ENCODE measurements around the gene NAMPT. TPM values are rescaled to one million over a fixed set of nuclear protein-coding genes. Genes with fewer than 3 reads are reported as not detected.

NAMPT gene
- polyA plus RNA-seq, 4 donors = 50.5 to 96.3 (median 57.3) TPM

DNA sequence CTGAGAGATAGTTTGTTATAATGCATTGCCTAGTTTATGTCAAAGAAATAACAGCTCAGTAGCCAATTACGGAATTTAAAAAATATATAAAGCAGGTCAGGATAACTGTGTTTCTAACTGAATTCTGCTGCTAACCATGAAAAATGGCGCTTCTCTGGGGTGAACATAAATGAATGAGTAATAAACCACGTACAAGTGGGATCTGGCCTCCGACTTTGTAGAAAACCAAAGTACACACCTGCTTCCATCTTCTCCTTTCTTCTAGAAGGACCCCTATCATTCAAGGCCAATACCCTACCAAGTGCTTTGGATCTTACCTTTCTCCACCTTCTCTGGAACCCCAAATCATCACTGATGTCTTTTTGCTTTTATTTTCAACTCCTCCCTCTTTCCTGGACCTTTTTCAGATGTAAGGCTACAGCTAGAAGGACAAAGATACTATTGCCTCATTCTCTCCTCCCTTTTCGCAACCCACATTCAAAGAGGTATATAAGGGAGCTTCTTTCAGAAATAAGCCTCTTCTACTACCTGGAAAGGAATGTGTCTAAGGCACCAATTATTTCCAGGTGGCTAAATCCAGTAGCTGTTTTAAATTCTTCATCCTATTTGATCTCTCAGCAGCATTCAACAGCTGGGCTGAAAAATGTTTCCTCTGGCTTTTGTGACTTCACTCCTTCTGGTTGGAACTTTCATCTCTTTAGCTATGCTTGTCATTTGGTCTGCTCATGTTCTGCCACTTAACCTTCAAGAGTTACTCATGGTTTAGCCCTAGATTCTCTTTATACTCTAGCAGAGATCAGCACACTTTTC is 37.7 kb downstream of the NAMPT start:
- WGBS, 3 donors = 88 to 89% (median 89%) methylated on average over 5 of the region's 5 CpGs
- H3K36me3 ChIP-seq (ENCODE audit: control insufficient read depth in 3 of 3, insufficient read depth in 2 of 3, low read depth in 1 of 3, low read length in 3 of 3) = peaks cover 3 to 12% (median 10%) of the 10 kb centered on the region in 3 donors
- no peaks in the 10 kb centered on the region for H3K4me1 ChIP-seq (ENCODE audit: control insufficient read depth in 3 of 3, insufficient read depth in 2 of 3, low read depth in 1 of 3, low read length in 2 of 3)
- H3K4me3 ChIP-seq (ENCODE audit: low read depth in 1 of 3, low read length in 3 of 3) = no peak overlapping the region
- DNase-seq = no peak
- H3K27ac ChIP-seq (ENCODE audit: low read depth in 1 of 3, low read length in 2 of 3) = no peak overlapping the region
- FAIRE-seq = no peak
- no peaks in the 10 kb centered on the region for H3K27me3 ChIP-seq (ENCODE audit: control insufficient read depth in 3 of 3, insufficient read depth in 3 of 3, low read length in 3 of 3)
- peaks cover 0 to 4% of the 10 kb centered on the region in 2 donors for H3K9me3 ChIP-seq (ENCODE audit: control insufficient read depth in 2 of 2, insufficient read depth in 1 of 2, low read depth in 1 of 2, low read length in 1 of 2)

DNA sequence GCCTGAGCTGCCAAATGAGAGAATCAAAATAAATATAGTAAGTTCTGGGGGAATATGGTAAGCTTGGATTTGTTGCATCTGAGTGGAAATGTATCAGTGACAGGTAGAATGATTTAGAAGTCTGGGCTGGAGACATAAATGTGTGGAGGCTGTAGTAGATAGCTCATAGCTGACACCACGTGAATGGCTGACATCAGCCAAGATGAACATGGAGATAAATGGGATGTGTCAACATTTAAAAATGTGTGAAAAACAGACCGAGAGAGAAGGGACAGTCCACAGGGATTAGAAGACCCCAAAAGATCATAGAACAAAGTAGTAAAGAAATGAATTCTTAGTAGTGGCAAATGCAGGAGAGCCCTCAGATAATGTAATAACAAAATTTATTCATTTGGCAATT is 40.9 kb downstream of the NAMPT start:
- H3K4me1 ChIP-seq (ENCODE audit: control insufficient read depth in 3 of 3, insufficient read depth in 2 of 3, low read depth in 1 of 3, low read length in 2 of 3) = no peaks in the 10 kb centered on the region
- WGBS, 3 donors = 62 to 78% (median 68%) methylated on average over 2 of the region's 2 CpGs
- peaks cover 3 to 10% (median 4%) of the 10 kb centered on the region in 3 donors for H3K36me3 ChIP-seq (ENCODE audit: control insufficient read depth in 3 of 3, insufficient read depth in 2 of 3, low read depth in 1 of 3, low read length in 3 of 3)
- H3K9me3 ChIP-seq (ENCODE audit: control insufficient read depth in 2 of 2, insufficient read depth in 1 of 2, low read depth in 1 of 2, low read length in 1 of 2) = peaks cover 0 to 4% of the 10 kb centered on the region in 2 donors
- FAIRE-seq = no peak
- H3K4me3 ChIP-seq (ENCODE audit: low read depth in 1 of 3, low read length in 3 of 3) = no peak overlapping the region
- H3K27me3 ChIP-seq (ENCODE audit: control insufficient read depth in 3 of 3, insufficient read depth in 3 of 3, low read length in 3 of 3) = no peaks in the 10 kb centered on the region
- DNase-seq = no peak
- no peak overlapping the region for H3K27ac ChIP-seq (ENCODE audit: low read depth in 1 of 3, low read length in 2 of 3)

DNA sequence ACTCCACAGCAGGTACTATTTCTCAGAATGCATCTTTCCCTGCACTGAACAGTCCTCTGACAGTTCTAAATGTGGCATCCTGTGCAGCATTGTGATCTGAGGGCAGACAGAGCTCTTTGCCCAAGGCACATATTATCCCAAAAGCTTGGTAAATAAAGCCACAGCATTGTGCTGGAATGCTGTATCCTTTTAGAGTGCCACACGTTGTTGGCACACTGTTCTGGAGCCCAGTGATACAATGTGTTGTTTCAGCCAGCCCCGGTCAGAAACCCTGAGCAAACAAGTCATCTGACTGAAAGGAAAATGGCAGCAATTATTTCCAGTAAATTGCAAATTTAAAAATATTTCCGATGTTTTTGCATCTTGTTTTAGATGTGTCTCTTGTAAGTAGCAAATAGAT is 45.4 kb downstream of the NAMPT start:
- Histone ChIP-seq H3K27ac (ENCODE audit: low read depth in 1 of 3, low read length in 2 of 3) (no peak overlapping the region), H3K4me1 (ENCODE audit: control insufficient read depth in 3 of 3, insufficient read depth in 2 of 3, low read depth in 1 of 3, low read length in 2 of 3) (no peaks in the 10 kb centered on the region), H3K4me3 (ENCODE audit: low read depth in 1 of 3, low read length in 3 of 3) (no peak overlapping the region), H3K9me3 (ENCODE audit: control insufficient read depth in 2 of 2, insufficient read depth in 1 of 2, low read depth in 1 of 2, low read length in 1 of 2) (peaks cover 0 to 4% of the 10 kb centered on the region in 2 donors), H3K36me3 (ENCODE audit: control insufficient read depth in 3 of 3, insufficient read depth in 2 of 3, low read depth in 1 of 3, low read length in 3 of 3) (no peaks in the 10 kb centered on the region), H3K27me3 (ENCODE audit: control insufficient read depth in 3 of 3, insufficient read depth in 3 of 3, low read length in 3 of 3) (no peaks in the 10 kb centered on the region)
- DNase-seq (no peak), FAIRE-seq (no peak)
- WGBS, 3 donors = 74 to 78% (median 74%) methylated on average over 3 of the region's 3 CpGs

DNA sequence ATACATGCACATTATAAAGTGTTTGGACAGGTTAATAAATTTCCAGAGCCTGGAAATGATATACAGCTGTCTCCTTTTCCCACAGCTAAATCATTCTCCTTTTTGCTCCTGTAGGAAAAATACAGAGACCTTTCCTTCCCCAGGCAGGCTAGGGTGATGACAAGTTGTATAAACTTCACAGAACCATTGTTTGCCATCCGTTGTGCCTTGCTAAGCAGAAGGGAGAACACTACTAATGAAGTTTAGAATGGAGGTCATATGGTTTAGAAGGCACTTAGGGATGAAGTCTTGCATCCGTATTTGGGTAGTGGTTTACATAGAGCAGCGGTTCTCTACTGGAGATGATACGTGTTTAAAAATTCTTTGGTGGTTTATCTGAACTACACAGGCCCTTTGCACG is 46.0 kb downstream of the NAMPT start:
- H3K4me3 ChIP-seq (ENCODE audit: low read depth in 1 of 3, low read length in 3 of 3) = no peak overlapping the region
- H3K27me3 ChIP-seq (ENCODE audit: control insufficient read depth in 3 of 3, insufficient read depth in 3 of 3, low read length in 3 of 3) = no peaks in the 10 kb centered on the region
- no peaks in the 10 kb centered on the region for H3K4me1 ChIP-seq (ENCODE audit: control insufficient read depth in 3 of 3, insufficient read depth in 2 of 3, low read depth in 1 of 3, low read length in 2 of 3)
- H3K9me3 ChIP-seq (ENCODE audit: control insufficient read depth in 2 of 2, insufficient read depth in 1 of 2, low read depth in 1 of 2, low read length in 1 of 2) = peaks cover 0 to 4% of the 10 kb centered on the region in 2 donors
- FAIRE-seq (no peak), DNase-seq (no peak)
- WGBS, 3 donors = 69 to 88% (median 79%) methylated on average over 5 of the region's 5 CpGs
- H3K36me3 ChIP-seq (ENCODE audit: control insufficient read depth in 3 of 3, insufficient read depth in 2 of 3, low read depth in 1 of 3, low read length in 3 of 3) = no peaks in the 10 kb centered on the region
- H3K27ac ChIP-seq (ENCODE audit: low read depth in 1 of 3, low read length in 2 of 3) = no peak overlapping the region

DNA sequence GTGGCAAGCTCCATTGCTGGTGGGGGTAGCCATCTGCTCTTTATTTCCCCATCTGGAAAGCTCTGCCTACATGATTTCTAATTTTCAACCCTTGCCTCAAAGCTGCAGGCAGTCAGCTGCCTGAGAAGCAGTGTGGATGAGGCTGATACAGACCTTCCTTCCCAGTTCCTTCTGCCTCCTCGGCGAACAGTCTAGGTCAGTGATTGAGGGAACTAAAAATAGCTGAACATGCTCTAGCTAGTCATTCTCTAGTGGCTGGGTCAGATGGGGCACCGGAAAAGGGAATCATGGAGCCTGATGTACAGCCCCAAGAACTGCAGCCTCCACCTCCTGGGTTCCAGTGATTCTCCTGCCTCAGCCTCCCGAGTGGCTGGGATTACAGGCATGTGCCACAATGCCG is 48.7 kb downstream of the NAMPT start:
- Histone ChIP-seq H3K27me3 (ENCODE audit: control insufficient read depth in 3 of 3, insufficient read depth in 3 of 3, low read length in 3 of 3) (no peaks in the 10 kb centered on the region), H3K36me3 (ENCODE audit: control insufficient read depth in 3 of 3, insufficient read depth in 2 of 3, low read depth in 1 of 3, low read length in 3 of 3) (no peaks in the 10 kb centered on the region), H3K9me3 (ENCODE audit: control insufficient read depth in 2 of 2, insufficient read depth in 1 of 2, low read depth in 1 of 2, low read length in 1 of 2) (peaks cover 0 to 2% of the 10 kb centered on the region in 2 donors), H3K4me3 (ENCODE audit: low read depth in 1 of 3, low read length in 3 of 3) (no peak overlapping the region), H3K27ac (ENCODE audit: low read depth in 1 of 3, low read length in 2 of 3) (no peak overlapping the region), H3K4me1 (ENCODE audit: control insufficient read depth in 3 of 3, insufficient read depth in 2 of 3, low read depth in 1 of 3, low read length in 2 of 3) (no peaks in the 10 kb centered on the region)
- DNase-seq = no peak
- WGBS, 3 donors = 68 to 84% (median 74%) methylated on average over 5 of the region's 5 CpGs
- FAIRE-seq = no peak

DNA sequence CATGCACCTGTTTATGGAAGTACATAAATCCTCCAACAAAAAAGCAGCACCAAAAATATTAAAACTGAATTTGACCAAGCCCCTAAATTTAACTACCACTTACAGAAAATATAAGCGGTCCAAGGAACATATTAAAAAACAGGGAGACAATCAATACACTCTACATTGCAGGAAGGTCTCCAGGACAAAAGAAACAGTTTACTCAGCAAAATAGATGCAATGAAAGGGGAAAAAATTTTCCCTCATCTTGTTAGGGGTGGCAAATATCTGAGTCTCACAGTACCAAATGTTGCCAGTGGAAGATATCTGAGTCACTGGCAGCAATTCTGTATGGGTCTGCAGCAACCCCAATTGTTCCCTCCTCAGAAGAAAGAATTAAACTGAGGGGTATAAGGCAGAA is 50.4 kb downstream of the NAMPT start:
- 93 to 97% (median 94%) methylated on average over 1 of the region's 1 CpG for WGBS, 3 donors
- H3K9me3 ChIP-seq (ENCODE audit: control insufficient read depth in 2 of 2, insufficient read depth in 1 of 2, low read depth in 1 of 2, low read length in 1 of 2) = peaks cover 0 to 2% of the 10 kb centered on the region in 2 donors
- FAIRE-seq = no peak

DNA sequence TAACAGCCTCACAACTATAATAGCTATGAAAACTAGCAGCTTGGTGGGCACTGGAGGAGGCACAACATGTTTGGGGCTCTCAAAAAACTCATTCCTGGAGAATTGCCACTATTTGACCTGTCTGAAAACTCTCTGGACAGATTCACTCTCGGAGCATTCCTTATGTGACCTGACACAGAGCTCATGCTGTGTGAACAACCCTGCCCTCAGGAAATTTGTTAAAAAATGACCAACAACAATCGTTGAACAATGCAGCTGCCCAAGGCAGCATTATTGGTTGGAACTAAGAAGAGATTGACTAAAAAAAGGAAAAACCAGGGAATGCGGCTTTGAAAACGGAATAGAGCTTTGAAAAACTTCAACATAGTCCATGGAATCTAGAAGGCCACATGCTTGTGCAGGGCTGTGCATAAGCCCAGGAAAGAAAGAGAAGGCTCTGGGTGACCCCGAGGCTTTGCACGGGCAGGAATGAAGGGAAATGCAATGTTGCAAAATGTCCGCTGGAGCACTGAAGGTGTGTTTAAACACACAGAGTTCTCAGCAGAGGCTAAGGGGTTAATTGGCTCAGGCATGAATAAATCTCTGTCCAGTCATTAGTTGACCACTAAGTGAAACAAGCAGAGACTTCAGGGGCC is 52.8 kb downstream of the NAMPT start:
- Histone ChIP-seq H3K9me3 (ENCODE audit: control insufficient read depth in 2 of 2, insufficient read depth in 1 of 2, low read depth in 1 of 2, low read length in 1 of 2) (peaks cover 0 to 4% of the 10 kb centered on the region in 2 donors), H3K4me1 (ENCODE audit: control insufficient read depth in 3 of 3, insufficient read depth in 2 of 3, low read depth in 1 of 3, low read length in 2 of 3) (no peaks in the 10 kb centered on the region), H3K27ac (ENCODE audit: low read depth in 1 of 3, low read length in 2 of 3) (no peak overlapping the region), H3K4me3 (ENCODE audit: low read depth in 1 of 3, low read length in 3 of 3) (no peak overlapping the region), H3K36me3 (ENCODE audit: control insufficient read depth in 3 of 3, insufficient read depth in 2 of 3, low read depth in 1 of 3, low read length in 3 of 3) (no peaks in the 10 kb centered on the region), H3K27me3 (ENCODE audit: control insufficient read depth in 3 of 3, insufficient read depth in 3 of 3, low read length in 3 of 3) (no peaks in the 10 kb centered on the region)
- DNase-seq (no peak), FAIRE-seq (no peak)
- 88 to 95% (median 90%) methylated on average over 7 of the region's 7 CpGs for WGBS, 3 donors

More for the DNA sequence above, 50.4 kb downstream of the NAMPT start:
- no peak overlapping the region for H3K27ac ChIP-seq (ENCODE audit: low read depth in 1 of 3, low read length in 2 of 3)
- H3K4me1 ChIP-seq (ENCODE audit: control insufficient read depth in 3 of 3, insufficient read depth in 2 of 3, low read depth in 1 of 3, low read length in 2 of 3) = no peaks in the 10 kb centered on the region
- H3K27me3 ChIP-seq (ENCODE audit: control insufficient read depth in 3 of 3, insufficient read depth in 3 of 3, low read length in 3 of 3) = no peaks in the 10 kb centered on the region
- no peak for DNase-seq
- no peak overlapping the region for H3K4me3 ChIP-seq (ENCODE audit: low read depth in 1 of 3, low read length in 3 of 3)
- no peaks in the 10 kb centered on the region for H3K36me3 ChIP-seq (ENCODE audit: control insufficient read depth in 3 of 3, insufficient read depth in 2 of 3, low read depth in 1 of 3, low read length in 3 of 3)

DNA sequence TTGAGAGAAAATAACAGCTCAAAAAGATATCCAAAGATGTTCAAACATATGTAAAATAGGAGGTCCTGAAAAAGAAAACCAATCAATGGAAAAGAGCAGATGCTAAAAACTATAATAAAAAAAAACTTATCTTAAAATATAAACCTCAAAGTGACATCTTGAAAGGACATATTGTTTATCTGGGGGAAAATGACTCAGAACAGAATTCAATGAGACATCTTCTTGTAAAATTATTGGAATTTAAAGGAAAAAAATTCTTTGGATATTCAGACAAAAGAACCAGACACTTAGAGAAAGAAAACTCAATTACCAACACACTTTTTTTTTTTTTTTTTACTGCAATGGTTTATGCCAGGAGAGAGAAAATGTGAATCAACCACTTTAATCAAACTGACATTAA is 58.9 kb downstream of the NAMPT start:
- Histone ChIP-seq H3K4me1 (ENCODE audit: control insufficient read depth in 3 of 3, insufficient read depth in 2 of 3, low read depth in 1 of 3, low read length in 2 of 3) (no peaks in the 10 kb centered on the region), H3K36me3 (ENCODE audit: control insufficient read depth in 3 of 3, insufficient read depth in 2 of 3, low read depth in 1 of 3, low read length in 3 of 3) (no peaks in the 10 kb centered on the region), H3K27me3 (ENCODE audit: control insufficient read depth in 3 of 3, insufficient read depth in 3 of 3, low read length in 3 of 3) (peaks cover 0 to 2% (median 0%) of the 10 kb centered on the region in 3 donors), H3K4me3 (ENCODE audit: low read depth in 1 of 3, low read length in 3 of 3) (no peak overlapping the region), H3K27ac (ENCODE audit: low read depth in 1 of 3, low read length in 2 of 3) (no peak overlapping the region), H3K9me3 (ENCODE audit: control insufficient read depth in 2 of 2, insufficient read depth in 1 of 2, low read depth in 1 of 2, low read length in 1 of 2) (peaks cover 0 to 2% of the 10 kb centered on the region in 2 donors)
- FAIRE-seq = no peak
- no peak for DNase-seq
